GM12878 (cell line): ENCODE measurements around the gene FCRLA. TPM values are rescaled to one million over a fixed set of nuclear protein-coding genes. Genes with fewer than 3 reads are reported as not detected.
A peak's percentile ranks its signal among the peaks of the same experiment; 100 is the strongest.

Source experiments
- ATF3 ChIP-seq: IDR thresholded peaks from 2 replicates; pipeline ENCODE4 v1.6.1; 2011; ENCODE audit warnings: low read depth, mild to moderate bottlenecking, low read length, moderate library complexity, borderline replicate concordance; ENCODE audit errors: extremely low read depth
- BHLHE40 ChIP-seq, 2 experiments: fragments of 450-650 bp in 1 of 2; IDR thresholded peaks; 2 replicates each; pipeline ENCODE4 v1.6.1; 2011 to 2017; ENCODE audit warnings: low read depth in 2 of 2, borderline replicate concordance in 1 of 2, improper control_type of control experiment in 1 of 2, low read length in 1 of 2, mild to moderate bottlenecking in 1 of 2
- CHD4 ChIP-seq: fragments of 200-600 bp; sonication (generic); IDR thresholded peaks from 2 replicates; pipeline ENCODE4 v1.6.1; 2016; ENCODE audit warnings: mild to moderate bottlenecking
- CREM ChIP-seq: IDR thresholded peaks from 2 replicates; pipeline ENCODE4 v1.6.1; 2014; ENCODE audit warnings: antibody characterized with exemption, low read depth
- CUX1 ChIP-seq: IDR thresholded peaks from 2 replicates; pipeline ENCODE4 v1.6.1; 2012; ENCODE audit warnings: improper control_type of control experiment, low read depth, low read length; ENCODE audit not compliant: insufficient replicate concordance
- E4F1 ChIP-seq: fragments of 450-650 bp; IDR thresholded peaks from 2 replicates; pipeline ENCODE4 v1.6.1; 2018; ENCODE audit warnings: borderline replicate concordance, mild to moderate bottlenecking; ENCODE audit not compliant: partially characterized antibody
- HDAC2 ChIP-seq: fragments of 200-600 bp; sonication (generic); IDR thresholded peaks from 2 replicates; pipeline ENCODE4 v1.6.1; 2017
- LARP7 ChIP-seq: fragments of 450-650 bp; IDR thresholded peaks from 2 replicates; pipeline ENCODE4 v1.6.1; 2017; ENCODE audit warnings: mild to moderate bottlenecking
- MXI1 ChIP-seq: fragments of 150-350 bp; IDR thresholded peaks from 2 replicates; pipeline ENCODE4 v1.6.1; 2011; ENCODE audit warnings: low read depth, mild to moderate bottlenecking, inconsistent platforms, low read length, improper control_type of control experiment
- NR2C2 ChIP-seq: IDR thresholded peaks from 2 replicates; pipeline ENCODE4 v1.6.1; 2011; ENCODE audit warnings: borderline replicate concordance, low read depth; ENCODE audit not compliant: control insufficient read depth, insufficient read length
- PRDM15 ChIP-seq: fragments of 450-650 bp; formaldehyde crosslinking; IDR thresholded peaks from 2 replicates; pipeline ENCODE4 v1.4.0; 2020; ENCODE audit warnings: mild to moderate bottlenecking, moderate library complexity
- SUPT20H ChIP-seq: IDR thresholded peaks from 2 replicates; pipeline ENCODE4 v1.6.1; 2011; ENCODE audit warnings: low read depth, mild to moderate bottlenecking, low read length, moderate library complexity, borderline replicate concordance; ENCODE audit not compliant: control insufficient read depth
- TBL1XR1 ChIP-seq: IDR thresholded peaks from 2 replicates; pipeline ENCODE4 v1.6.1; 2012; ENCODE audit warnings: low read depth, low read length, improper control_type of control experiment
- ZNF274 ChIP-seq: IDR thresholded peaks from one replicate; pipeline ENCODE4 v1.8.0; 2011; ENCODE audit not compliant: insufficient read length, insufficient read depth
- ZSCAN29 ChIP-seq: fragments of 450-650 bp; IDR thresholded peaks from 2 replicates; pipeline ENCODE4 v1.6.1; 2017; ENCODE audit warnings: mild to moderate bottlenecking, moderate library complexity
- polyA plus RNA-seq, 11 experiments: library from polyadenylated mRNA; depleted of rRNA in 4 of 11; unstranded in 6 of 11; stranded (reverse) in 5 of 11; fragments of >200 nt; fragmentation: Nextera tagmentation in 4 of 11; fragmentation: Illumina TruSeq in 1 of 11; extraction: Ambion mirVana in 4 of 11; extraction: Trizol in 1 of 11; gene quantifications; 1 replicate in 1 of 11; 2 replicates in 10 of 11; pipeline versions ENCODE4 v1.2.1 to v1.2.3, GENCODE V29; 2011 to 2016; ENCODE audit warnings: inconsistent platforms in 2 of 11, missing spikeins in 2 of 11, low read depth in 1 of 11
- total RNA-seq, 4 experiments: library from RNA; depleted of rRNA in 3 of 4; stranded (reverse); fragments of >200 nt in 3 of 4; fragmentation: Illumina TruSeq in 1 of 4; extraction: Trizol in 1 of 4; gene quantifications; 2 replicates each; pipeline versions ENCODE4 v1.2.1 to v1.2.3, GENCODE V29; 2013 to 2021

Gene FCRLA
- total and polyA plus RNA-seq, 10 of the 15 experiments (the other 5 are each of a cell fraction or from before 2014, with no cell fraction given) = 130 to 714 (median 374) TPM

- TF ChIP-seq ZNF274 (no peak), CHD4 (no peak), PRDM15 (CRISPR knock-in tag) (no peak), CREM (peak; percentile 59; the same call in 1 of the 2 replicates), TBL1XR1 (peak; percentile 64; the same call in 1 of the 2 replicates), CUX1 (peak; percentile 22), NR2C2 (no peak), MXI1 (peak; percentile 22; the same call in 1 of the 2 replicates), HDAC2 (no peak), ATF3 (no peak), SUPT20H (no peak), E4F1 (no peak), ZSCAN29 (no peak), BHLHE40 (IDR thresholded peaks at IDR 0.05; ENCODE audit: borderline replicate concordance in 1 of 2, low read depth in 2 of 2, low read length in 1 of 2) (peak; percentile 85 to 91), LARP7 (no peak)
Observed at GRCh38 chr1:161718559-161719324, 11.7 kb downstream of the FCRLA start (continued).
